GM21447 (cell line): Measurements from ENCODE around the gene ARHGAP20.

Experiments
- ATAC-seq: cut with Tn5 transposase; IDR thresholded peaks from one replicate; pipeline ENCODE4 v1.9.1; 2021; ENCODE audit not compliant: unreplicated experiment

Gene ARHGAP20

GRCh38 chr11:110530900-110531741 is 181.1 kb downstream of the ARHGAP20 start:
- ATAC-seq, result no peak

GRCh38 chr11:110529043-110529442 is 183.2 kb downstream of the ARHGAP20 start:
- ATAC-seq, result no peak

DNA sequence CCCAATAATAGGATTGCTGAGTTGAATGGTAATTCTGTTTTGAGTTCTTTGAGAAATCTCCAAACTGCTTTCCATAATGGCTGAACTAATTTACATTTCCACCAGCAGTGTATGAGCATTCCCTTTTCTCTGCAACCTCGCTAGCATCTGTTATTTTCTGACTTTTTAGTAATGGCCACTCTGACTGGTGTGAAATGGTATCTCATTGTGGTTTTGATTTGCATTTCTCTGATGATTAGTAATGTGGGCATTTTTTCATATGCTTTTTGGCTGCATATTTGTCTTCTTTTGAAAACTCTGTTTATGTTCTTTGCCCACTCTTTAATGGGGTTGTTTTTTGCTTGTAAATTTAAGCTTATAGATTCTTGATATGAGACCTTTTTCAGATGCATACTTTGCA is 185.1 kb downstream of the ARHGAP20 start:
- ATAC-seq, result no peak
